Thoracic aorta (tissue), 2 donors: Measurements from ENCODE around the gene CCDC82. TPM values are rescaled to one million over a fixed set of nuclear protein-coding genes. Genes with fewer than 3 reads are reported as not detected.

Experiments
- ATAC-seq: fragments of 150-250 bp; one replicate; pipeline ENCODE4 v1.8.0; 2017; ENCODE audit warnings: low read depth; ENCODE audit not compliant: insufficient number of reproducible peaks, low FRiP score
- DNase-seq: peaks from one replicate; pipeline ENCODE4 v3.0.0-alpha.2; 2020; ENCODE audit warnings: low spot score
- H3K27ac ChIP-seq, 2 donors: fragments of 200-600 bp; sonication (generic); 1 replicate in 1 of 2; 2 replicates in 1 of 2; pipeline ENCODE4 v1.5.1; 2016; ENCODE audit warnings: mild to moderate bottlenecking in 2 of 2, moderate library complexity in 2 of 2
- H3K27me3 ChIP-seq: fragments of 200-600 bp; sonication (generic); replicated peaks from 2 replicates; pipeline ENCODE4 v1.6.0; 2016; ENCODE audit warnings: mild to moderate bottlenecking; ENCODE audit not compliant: insufficient read depth
- H3K36me3 ChIP-seq: fragments of 200-600 bp; sonication (generic); one replicate; pipeline ENCODE4 v1.5.1; 2016
- H3K4me1 ChIP-seq, 2 donors: fragments of 200-600 bp; sonication (generic); 1 replicate in 1 of 2; 2 replicates in 1 of 2; pipeline versions ENCODE4 v1.5.1 to v1.6.0; 2016; ENCODE audit warnings: low read depth in 2 of 2, mild to moderate bottlenecking in 1 of 2; ENCODE audit not compliant: control insufficient read depth in 1 of 2
- H3K4me3 ChIP-seq: fragments of 200-600 bp; sonication (generic); 2 replicates; pipeline ENCODE4 v1.5.1; 2016; ENCODE audit warnings: mild to moderate bottlenecking
- H3K9me3 ChIP-seq: fragments of 200-600 bp; sonication (generic); 2 replicates; pipeline ENCODE4 v1.5.1; 2016
- CTCF ChIP-seq: fragments of 200-600 bp; sonication (generic); IDR thresholded peaks from one replicate; pipeline ENCODE4 v1.5.1; 2019; ENCODE audit warnings: antibody characterized with exemption
- total RNA-seq, 2 donors: library from RNA; depleted of rRNA; stranded (reverse); fragments of >200 nt; gene quantifications; one replicate each; pipeline versions ENCODE4 v1.1.0 to v1.2.3, GENCODE V29; 2016

The CCDC82 gene
- total RNA-seq, 2 donors from 2014 or later, result 28.8 to 34.2 TPM

- ATAC-seq (no peak), DNase-seq (no peak)
- H3K27ac ChIP-seq, result no peak overlapping the region
- H3K4me3 ChIP-seq, result no peak overlapping the region
- no peaks in the 10 kb centered on the region for H3K27me3 ChIP-seq
- H3K36me3 ChIP-seq, result no peaks in the 10 kb centered on the region
- peaks cover 46 to 83% of the 10 kb centered on the region in 2 donors for H3K4me1 ChIP-seq
- H3K9me3 ChIP-seq, result no peaks in the 10 kb centered on the region
- TF ChIP-seq CTCF, result no peak
Observed at GRCh38 chr11:96315476-96315875, 74.2 kb downstream of the CCDC82 start.

- H3K27ac ChIP-seq, result peak overlapping the region; percentile 6 to 48
- H3K9me3 ChIP-seq, result no peaks in the 10 kb centered on the region
- H3K27me3 ChIP-seq, result no peaks in the 10 kb centered on the region
- no peak for ATAC-seq
- no peak overlapping the region for H3K4me3 ChIP-seq
- no peak for TF ChIP-seq CTCF
- no peaks in the 10 kb centered on the region for H3K36me3 ChIP-seq
- DNase-seq, result no peak
- H3K4me1 ChIP-seq, result peaks cover 46 to 75% of the 10 kb centered on the region in 2 donors
Observed at GRCh38 chr11:96314326-96315020, 75.2 kb downstream of the CCDC82 start.

- H3K4me1 ChIP-seq, result peaks cover 48 to 75% of the 10 kb centered on the region in 2 donors
- H3K4me3 ChIP-seq, result no peak overlapping the region
- DNase-seq (no peak), ATAC-seq (no peak)
- no peaks in the 10 kb centered on the region for H3K27me3 ChIP-seq
- TF ChIP-seq CTCF, result no peak
- H3K36me3 ChIP-seq, result no peaks in the 10 kb centered on the region
- H3K27ac ChIP-seq, result no peak overlapping the region
- H3K9me3 ChIP-seq, result no peaks in the 10 kb centered on the region
Observed at GRCh38 chr11:96313163-96313562, 76.5 kb downstream of the CCDC82 start.

GRCh38 chr11:96311120-96311568 is 78.6 kb downstream of the CCDC82 start:
- no peaks in the 10 kb centered on the region for H3K9me3 ChIP-seq
- TF ChIP-seq CTCF, result no peak
- H3K4me3 ChIP-seq, result peak overlapping the region; percentile 45
- no peaks in the 10 kb centered on the region for H3K27me3 ChIP-seq
- no peaks in the 10 kb centered on the region for H3K36me3 ChIP-seq
- ATAC-seq (no peak), DNase-seq (no peak)
- peak overlapping the region in 1 of 2 donors; percentile 63 for H3K27ac ChIP-seq
- peaks cover 50 to 75% of the 10 kb centered on the region in 2 donors for H3K4me1 ChIP-seq

- H3K27me3 ChIP-seq, result no peaks in the 10 kb centered on the region
- no peak overlapping the region for H3K4me3 ChIP-seq
- no peak for ATAC-seq
- no peak for DNase-seq
- TF ChIP-seq CTCF, result no peak
- H3K27ac ChIP-seq, result no peak overlapping the region
- no peaks in the 10 kb centered on the region for H3K9me3 ChIP-seq
- peaks cover 52 to 77% of the 10 kb centered on the region in 2 donors for H3K4me1 ChIP-seq
- no peaks in the 10 kb centered on the region for H3K36me3 ChIP-seq
Observed at GRCh38 chr11:96310236-96310635, 79.5 kb downstream of the CCDC82 start.
